HG03439 (cell line): ENCODE data around the gene TRMU.

Experiments
- ATAC-seq: cut with Tn5 transposase; IDR thresholded peaks from one replicate; pipeline ENCODE4 v1.9.1; 2021; ENCODE audit warnings: mild to moderate bottlenecking, moderate library complexity; ENCODE audit not compliant: unreplicated experiment

Gene TRMU

DNA sequence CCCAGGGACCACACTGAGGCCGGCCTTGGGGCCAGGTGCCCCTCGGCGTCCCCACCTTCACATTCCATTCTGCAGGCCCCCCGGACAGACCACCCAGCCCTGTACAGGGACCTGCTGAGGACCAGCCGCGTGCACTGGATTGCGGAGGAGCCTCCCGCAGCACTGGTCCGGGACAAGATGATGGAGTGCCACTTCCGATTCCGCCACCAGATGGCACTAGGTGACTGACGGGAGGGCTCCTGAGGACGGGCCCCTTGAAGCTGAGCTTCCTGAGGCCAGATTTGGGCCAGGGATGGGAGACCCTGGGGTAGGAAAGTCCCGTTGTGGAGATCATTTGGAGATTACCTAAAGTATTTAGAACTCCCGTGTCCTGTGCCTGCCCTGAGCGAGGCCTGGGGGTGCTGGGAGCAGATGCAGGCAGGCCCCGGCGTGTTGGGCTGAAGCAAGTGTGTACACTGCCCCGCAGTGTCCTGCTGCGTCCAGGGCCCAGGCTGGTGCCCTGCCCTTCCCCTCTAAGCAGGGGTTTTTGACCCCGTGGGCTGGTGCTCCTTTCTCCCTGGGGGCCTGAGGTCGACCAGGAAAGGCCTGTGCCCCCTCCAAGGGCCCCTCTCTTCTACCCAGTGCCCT lies 20.0 kb downstream of the TRMU start:
- ATAC-seq: no peak

DNA sequence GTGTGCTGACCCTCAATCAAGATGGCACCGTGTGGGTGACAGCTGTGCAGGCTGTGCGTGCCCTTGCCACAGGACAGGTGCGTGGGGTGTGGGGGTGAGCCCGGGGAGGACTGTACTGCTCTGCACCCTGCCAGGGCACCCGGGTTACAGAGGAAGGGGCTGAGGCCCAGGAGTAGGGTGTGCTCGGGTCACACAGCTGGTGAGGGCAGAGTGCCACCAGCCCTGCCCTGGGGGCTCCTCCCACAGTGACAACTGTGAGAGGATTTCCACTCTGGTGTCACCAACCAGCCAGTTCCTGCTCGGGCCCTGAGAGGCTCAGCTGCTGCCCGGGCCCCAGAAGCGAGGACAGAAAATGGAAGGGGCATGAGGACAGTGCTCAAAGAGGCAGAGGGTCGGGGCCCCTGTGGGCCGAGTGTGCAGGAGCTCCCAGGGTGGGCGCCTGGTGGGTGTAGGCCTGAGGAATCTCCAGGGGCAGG lies 20.5 kb downstream of the TRMU start:
- no peak for ATAC-seq

DNA sequence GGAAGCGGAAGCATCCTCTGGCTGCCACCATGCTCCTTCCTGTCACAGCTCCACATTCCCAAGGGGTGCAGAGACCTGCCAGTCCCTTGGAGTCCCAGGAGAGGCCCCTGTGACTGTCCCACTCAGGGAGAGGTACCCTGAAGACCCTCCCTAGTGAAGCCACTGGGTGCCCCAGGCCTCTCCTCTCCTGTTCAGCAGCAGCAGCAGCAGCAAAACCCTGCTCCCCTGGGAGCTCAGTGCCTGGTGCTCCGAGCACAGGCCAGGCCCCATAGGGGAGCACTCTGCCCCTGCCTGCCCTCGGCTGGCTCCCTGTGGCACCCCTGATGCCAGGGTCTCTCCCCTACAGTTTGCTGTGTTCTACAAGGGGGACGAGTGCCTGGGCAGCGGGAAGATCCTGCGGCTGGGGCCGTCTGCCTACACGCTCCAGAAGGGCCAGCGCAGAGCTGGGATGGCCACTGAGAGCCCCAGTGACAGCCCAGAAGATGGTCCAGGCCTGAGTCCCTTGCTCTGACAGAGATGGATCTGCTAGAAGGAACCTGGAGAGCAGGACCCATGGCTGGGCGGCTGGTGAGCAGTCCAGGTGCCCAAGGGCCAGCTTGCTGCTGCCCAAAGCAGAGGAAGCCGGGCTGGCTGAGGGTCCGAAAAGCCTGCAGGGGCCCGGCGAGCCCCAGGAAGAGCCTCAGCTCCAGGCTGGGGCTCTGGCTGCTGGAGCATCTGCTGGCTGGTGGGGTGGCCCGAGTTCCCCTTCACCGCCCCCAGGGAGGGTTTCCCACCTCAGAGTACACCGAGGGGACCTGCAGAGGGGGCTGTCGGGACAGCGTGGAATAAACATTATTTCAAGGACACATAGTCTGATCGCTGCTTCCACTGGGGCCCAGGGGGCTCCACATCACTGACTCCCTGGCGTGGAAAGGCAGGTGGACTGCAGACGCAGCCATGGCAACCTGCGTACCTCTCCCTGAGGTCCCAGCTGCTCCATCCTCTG lies 21.3 kb downstream of the TRMU start:
- no peak for ATAC-seq

DNA sequence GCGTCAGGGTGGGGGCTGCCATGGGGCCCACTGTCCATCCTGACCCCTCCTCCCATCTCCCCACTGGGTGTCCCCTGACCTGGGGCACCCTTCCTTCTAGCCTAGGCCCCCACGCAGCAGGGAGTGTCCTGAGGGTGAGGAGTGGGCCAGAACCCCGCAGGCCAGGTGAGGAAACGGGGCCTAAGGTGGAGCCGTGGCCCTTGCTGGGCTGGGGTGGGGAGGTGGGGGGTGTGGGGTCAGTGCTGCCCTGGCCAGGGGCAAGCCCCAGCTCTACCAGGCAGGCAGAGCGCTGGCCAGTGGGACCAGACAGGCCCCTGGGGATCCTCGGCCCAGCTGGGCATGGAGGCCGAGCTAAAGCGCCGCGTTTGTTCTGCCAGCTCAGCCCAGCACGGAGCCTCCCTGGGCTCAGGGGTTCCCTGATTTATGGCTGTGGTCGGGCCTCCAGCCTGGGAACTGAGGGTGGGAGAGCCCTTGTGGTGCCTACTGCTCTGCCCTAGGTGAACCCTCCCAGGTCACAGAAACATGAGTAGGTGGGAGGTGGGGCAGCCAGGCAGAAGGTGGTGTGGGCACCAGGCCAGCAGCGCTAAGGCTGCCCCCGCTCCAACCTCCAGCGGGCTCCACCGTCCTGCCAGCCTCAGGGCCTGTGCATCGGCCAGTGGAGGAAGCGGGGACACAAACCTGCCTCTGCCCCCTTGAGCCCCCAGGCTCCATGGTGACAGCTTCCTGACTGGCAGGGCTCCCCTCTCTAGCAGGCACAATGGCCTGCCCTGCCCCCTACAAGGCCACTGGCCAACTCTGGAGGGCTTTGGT lies 22.4 kb downstream of the TRMU start:
- ATAC-seq: no peak

DNA sequence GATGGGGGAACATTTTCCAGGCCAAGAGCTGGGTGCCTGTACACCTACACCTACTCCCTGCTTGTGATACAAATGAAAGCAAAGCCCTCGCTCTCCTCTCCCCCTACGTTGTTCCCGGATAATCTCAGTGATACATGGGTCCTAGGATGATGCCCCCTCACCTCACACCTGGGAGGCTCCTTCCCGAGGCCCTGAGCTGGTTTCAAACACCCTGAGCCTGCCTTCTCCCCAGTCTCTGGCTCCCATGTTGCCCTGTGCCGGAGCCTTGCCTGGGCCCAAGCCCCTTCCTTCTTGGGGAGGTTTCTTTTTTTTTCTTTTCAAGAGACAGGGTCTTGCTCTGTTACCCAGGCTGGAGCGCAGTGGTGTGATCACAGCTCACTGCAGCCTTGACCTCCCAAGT lies 23.3 kb downstream of the TRMU start:
- no peak for ATAC-seq

DNA sequence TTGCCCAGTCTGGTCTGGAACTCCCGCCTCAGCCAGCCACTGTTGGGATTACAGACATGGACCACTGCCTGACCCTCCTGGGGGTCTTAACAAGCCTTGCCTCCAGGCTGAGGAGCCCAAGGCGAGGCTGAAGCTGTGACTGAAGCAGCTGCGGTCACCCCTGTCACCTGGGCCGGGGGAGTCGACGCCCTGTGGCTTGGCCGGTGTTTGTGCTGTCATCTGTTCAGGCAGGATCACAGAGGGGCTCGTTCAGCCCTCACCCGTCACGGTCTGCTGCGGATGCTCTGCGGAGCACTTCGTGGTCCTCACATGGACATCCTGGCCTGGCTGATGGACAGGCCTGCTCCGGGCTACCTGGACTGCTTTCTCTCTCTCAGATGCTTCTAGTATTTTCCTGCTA lies 23.8 kb downstream of the TRMU start:
- no peak for ATAC-seq

DNA sequence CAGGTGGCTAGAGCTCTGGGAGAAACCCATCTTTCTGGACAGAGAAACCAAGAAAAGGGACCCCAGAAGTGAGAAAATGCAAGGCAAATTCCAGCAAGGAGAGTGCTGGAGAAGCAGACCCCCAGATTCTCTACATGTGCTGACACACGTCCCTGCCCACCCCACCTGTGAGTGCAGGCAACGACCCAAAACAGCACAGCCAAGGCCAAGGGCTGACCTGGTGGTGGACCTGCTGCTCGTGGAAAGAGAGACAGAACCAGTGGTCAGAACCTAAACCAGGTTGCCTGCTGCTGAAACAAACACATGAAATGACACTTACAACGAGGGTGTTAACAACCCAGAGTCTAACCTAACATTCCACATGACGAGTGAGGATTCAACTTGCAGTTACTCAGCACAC lies 24.6 kb downstream of the TRMU start:
- ATAC-seq: no peak

DNA sequence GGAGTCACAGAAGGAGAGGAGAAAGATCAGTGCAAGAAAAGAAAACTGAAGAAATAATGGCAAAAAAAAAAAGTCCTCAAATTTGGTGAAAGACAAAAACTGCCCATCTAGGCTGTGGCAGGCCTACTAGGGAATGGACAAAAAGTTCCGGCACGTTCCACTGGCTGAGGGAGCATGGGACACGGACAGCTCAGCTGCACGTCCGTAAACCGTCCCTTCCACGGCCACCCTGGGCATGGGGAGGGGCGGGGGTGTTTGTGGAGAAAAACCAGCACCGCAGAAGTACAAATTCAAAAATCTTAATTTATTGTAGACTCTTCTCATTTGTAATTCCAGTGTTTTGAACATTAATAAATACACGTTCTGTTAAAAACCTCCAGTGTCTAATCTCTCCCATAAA lies 25.4 kb downstream of the TRMU start:
- no peak for ATAC-seq

DNA sequence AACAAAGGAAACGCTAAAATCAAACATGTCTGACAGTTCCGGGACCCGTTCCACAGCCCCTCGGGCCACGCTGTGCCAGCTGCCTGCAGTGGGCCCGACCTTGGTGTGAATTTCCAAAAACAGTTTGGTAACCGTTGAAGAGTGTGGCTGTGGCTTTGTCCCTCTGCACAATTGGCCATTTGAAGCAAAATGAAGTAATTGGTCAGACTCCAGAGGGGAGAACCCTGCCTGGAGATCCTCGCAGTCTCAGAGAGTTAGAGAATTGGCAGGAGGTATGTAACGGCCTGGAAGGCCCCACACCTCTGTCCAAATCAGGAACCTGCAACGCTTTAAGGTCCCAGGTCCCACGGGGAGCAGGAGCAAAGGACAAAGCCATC lies 26.3 kb downstream of the TRMU start:
- no peak for ATAC-seq

DNA sequence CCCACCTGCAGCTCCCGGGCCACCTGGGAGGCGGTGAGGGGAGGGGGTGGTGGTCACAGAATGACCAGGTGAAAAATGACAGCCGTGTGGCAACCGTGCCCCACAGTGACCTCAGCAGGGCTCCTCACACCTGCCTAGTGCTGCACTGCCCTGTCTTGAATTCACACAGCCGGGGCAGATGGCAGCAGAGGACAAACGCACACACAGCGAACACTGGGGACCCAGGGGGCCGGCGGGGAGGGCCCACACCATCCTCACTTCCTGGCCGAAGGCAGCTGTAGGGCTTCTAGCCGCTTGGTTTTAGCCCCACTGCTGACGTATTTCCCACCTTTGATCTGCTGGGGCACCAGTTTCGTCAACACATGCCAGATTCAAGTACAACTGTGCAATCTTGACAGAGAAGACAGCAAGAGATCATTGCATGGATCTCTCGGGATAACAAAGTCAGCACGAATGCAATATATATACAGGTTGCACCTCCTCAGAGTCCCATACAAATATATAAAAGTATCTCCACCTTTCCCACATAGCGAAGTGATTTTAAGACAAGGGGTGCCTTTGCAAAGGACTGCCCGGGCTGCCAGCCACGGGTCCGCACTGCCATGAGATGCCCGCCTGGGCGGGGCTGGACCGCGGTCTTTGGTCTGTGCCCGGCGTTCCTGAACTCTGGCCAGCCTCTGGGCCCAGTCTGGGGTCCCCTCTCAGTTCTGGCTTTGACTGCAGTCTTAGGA lies 26.9 kb downstream of the TRMU start:
- no peak for ATAC-seq

DNA sequence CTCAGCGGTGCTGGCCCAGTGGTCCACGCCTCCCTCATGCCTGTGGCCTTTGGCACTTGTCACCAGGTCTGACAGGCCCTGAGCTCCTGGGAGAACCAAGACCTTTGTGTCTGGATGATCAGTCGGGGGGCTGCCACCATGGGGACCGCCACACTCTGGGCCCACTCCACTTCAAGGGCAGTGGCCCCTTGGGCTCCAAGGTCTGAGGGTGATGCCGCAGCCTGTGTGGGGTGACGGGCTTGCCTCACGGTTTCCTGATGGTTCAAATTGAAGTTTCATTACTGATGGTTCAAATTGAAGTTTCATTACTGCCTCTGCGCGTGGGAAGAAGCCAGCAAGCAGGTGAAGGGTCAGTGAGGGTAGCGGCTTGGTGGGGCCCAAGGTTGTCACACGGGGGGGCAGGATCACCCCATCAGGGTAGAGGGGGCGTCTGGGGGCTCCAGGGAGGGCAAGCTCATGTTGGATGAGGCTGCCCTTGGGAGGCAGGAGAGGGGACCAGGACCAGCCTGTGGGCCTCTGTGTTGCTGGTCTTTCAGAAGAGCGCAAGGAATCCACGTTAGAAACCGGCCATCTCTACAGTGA lies 27.5 kb downstream of the TRMU start:
- ATAC-seq: no peak

DNA sequence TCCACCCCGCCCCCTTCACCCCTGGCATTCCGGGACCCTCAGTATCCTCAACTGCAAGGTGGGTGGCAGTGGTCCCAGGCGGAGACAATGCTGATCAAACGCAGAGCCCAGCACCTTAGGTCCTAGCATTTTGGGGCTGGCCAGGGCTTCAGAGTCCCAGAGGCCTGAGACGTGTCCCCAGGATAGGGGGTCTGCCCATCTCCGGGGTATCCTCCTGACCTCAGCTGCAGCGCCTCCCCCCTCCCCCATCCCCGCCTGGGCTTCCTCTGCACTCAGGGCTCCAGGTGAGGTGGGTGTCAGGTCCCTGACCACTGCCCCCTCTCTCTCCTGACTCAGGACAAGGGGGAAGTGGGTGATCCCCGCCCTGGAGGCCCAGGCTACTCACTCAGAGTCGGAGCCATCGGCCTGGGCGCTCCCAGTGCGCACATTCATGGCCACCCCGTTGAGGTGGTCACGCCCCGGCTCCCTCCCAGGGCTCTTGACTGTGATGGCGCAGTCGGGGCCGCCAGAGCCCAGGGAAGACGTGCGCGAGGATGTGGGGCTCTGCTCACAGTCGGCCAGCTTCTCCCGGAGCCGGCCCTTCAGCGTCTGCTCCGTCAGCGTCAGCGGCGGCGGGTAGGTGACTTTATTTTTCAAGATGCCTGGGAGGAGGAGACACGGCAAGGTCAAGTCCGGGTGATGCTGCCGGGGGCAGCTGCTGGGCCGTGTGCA lies 28.3 kb downstream of the TRMU start:
- ATAC-seq: no peak

DNA sequence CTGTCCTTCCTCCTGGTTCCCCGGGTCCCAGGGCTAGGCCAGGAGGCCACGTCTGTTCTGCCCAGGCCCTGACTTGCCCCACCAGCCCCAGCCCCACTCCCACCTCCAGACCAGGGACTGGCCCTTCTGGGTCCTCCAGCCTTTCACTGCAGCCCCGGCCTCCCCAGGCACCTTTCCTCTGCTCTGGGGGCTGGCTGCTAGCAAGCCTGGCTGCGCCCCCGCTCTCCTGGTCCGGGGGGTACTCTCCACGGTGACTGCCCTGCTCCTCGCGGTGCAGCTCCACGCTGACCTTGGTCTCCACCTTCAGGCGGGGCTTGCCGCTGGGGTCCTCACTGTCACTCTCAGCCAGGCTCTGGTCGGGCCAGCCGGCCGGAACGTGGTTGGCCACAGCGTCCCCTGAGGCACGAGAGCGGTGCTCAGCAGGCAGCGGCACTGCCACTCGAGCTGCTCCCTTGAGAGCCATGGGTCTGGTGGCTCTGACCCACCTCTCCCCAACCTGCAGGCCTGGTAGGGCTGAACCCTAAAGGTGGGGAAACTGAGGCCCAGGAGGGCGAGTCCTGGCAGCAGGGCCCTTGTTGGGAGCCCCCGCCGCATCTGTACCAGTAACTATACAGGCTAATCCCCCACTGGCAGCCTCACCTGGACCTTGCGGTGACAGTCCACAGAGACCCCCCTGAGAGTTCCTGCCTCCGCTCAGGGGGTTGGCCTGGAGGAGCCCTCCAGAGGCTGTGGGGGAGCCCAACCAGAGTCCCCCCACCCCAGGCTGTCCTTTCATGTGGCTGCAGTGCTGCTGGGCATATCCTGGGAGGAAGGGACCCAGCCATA lies 29.0 kb downstream of the TRMU start:
- no peak for ATAC-seq

DNA sequence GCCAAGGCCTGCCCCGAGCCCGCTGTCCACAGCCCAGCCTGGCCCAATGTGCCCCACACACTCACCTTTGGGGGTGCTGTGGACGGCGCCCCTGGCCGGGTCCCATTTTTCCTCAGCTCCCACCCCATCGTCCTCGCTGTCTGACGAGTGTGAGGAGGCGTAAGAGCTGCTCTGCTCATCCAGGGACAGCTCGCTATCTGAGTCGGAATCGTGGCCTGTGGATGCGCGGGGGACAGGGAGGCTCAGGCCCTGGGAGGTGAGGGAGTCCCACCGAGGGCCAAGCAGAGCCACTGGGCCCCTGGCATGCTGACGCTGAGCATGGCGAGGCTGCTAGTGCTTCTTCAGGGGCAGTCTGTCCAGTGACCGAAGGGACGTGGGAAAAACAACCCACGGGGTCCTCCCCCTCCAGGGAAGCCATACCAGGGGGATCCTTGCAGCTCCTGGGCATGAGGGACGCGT lies 29.7 kb downstream of the TRMU start:
- no peak for ATAC-seq

DNA sequence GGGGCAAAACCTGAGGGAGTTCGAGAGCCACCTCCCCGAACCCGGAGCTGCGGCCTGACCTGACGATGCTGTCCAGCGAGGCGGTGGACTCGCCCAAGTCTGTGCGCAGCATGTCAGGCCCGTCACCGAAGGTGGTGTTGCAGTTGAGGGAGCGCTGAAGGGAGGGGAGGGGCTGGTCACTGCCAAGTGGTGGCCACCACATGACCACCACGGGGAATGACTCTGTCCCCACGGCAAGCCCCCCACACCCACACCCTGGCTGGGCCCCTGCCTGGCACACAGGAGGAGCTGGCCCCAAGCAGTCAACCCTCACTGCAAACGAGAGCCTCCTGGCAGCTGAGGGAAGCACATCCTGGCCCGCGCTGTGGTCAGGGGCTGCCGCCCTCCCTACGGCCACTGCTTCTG lies 30.8 kb downstream of the TRMU start:
- ATAC-seq: no peak

DNA sequence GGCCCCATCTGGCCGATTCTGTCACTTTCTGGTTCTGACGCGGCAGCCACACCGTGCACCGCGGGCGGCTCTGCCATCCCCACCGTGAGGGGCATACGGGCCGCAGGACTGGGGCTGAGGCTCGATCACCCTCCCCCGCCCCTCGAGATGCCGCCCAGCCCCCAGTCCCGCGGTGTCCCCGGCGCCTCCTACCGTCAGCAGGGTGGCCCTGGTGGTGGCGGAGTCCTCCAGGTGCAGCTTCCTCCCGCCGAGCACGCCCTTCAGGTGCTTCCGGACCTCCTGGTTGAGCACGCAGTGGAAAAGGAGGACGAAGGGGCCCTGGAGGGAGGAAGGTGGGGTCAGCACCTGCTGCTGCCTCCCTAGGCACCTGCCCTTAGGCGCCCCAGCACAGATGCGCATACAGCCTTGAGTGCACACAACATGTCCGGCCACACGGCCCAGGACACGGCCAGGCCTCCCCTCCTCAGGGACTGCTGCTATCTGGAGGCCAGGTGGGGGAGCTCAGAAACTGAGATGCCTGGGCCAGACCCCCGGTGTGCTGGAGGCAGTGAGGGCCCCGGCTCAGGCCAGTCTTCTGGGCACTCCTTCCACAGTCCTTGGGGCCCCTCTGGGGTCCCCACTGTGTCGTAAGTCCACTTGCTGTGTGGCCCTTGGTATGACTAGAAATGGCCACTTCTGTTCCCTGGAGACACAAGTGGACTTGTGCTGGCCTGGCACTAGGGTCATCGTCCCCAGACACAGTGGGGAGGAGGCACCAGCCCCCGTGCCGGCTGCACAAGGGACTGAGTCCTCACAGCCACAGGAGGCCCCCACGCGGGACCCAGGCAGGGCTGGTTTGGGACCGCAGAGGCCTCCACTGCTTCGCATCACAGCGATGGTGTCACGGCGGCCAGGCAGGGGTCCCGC lies 31.5 kb downstream of the TRMU start:
- ATAC-seq: no peak

DNA sequence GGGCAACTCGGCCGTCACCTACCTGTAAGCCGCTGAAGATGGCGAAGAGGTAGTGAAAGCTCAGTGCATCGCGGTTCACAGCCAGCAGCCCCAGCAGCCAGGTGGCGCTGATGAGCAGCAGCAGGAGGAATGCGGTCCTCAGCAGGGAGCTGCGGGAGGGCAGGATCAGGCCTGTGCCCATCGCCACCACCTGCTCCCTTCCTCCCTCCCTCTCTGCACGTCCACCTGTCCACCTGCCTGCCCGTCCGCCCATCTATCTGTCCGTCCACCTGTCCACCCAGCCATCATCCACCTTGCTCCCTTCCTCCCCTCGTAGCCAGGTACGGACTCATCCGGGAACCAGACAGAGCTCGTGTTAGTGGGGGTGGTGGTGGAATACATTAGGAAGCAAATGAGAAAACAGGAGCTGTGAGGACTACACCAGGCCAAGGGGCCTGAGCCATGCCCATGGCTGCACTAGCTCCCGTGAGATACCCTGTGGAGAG lies 32.2 kb downstream of the TRMU start:
- no peak for ATAC-seq

DNA sequence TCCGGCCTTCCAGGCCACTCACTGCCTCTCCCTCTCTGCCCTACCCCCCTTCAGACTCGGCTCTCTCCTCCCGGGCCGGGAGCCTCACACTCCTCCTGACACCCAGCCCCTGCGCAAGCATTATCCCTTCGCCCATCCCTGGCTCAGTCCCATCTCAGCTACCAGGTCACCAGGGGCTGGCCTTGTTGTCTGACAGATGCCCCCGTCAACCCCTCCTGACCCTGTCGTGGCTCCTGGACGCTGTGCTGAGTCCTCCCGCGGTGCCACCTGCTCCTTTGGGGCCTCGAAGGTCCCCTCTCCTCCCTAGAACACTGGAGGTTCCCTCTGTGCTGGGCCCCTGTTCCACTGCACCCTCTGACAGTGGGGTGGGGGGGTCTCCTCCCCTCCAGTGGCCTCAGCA lies 32.9 kb downstream of the TRMU start:
- no peak for ATAC-seq
